Measurements from ENCODE around the gene SYT7. TPM values are rescaled to one million over a fixed set of nuclear protein-coding genes. Genes with fewer than 3 reads are reported as not detected.

Gene SYT7
- total RNA-seq, 2 experiments from 2014 or later, result not detected

- DNase-seq (no peak), ATAC-seq (no peak)
- Mint-ChIP-seq H3K9me3 (ENCODE audit: insufficient read depth) (no peaks in the 10 kb centered on the region), H3K27me3 (ENCODE audit: low read depth) (peaks cover 9% of the 10 kb centered on the region), H3K36me3 (ENCODE audit: low read depth) (no peaks in the 10 kb centered on the region), H3K4me3 (no peak overlapping the region), H3K27ac (no peak overlapping the region), H3K4me1 (ENCODE audit: low read depth) (no peaks in the 10 kb centered on the region)
- ChIA-PET POLR2A (no interaction called here), CTCF (no interaction called here)
These were observed 43.5 kb downstream of the SYT7 start for GRCh38 chr11:61537326-61537725.

GRCh38 chr11:61536676-61537270, 44.1 kb downstream of the SYT7 start:
- DNase-seq, result no peak
- no peaks in the 10 kb centered on the region for H3K9me3 Mint-ChIP-seq (ENCODE audit: insufficient read depth)
- POLR2A ChIA-PET, result no interaction called here
- H3K4me1 Mint-ChIP-seq (ENCODE audit: low read depth), result no peaks in the 10 kb centered on the region
- H3K4me3 Mint-ChIP-seq, result no peak overlapping the region
- no peak overlapping the region for H3K27ac Mint-ChIP-seq
- peaks cover 9% of the 10 kb centered on the region for H3K27me3 Mint-ChIP-seq (ENCODE audit: low read depth)
- CTCF ChIA-PET, result interaction anchor here (1.4 kb wide), 1 partner anchor 19 kb away, joined by 3 read pairs; no protein-coding TSS in a partner anchor
- ATAC-seq, result no peak
- no peaks in the 10 kb centered on the region for H3K36me3 Mint-ChIP-seq (ENCODE audit: low read depth)

- no peak for ATAC-seq
- H3K27ac Mint-ChIP-seq, result no peak overlapping the region
- H3K36me3 Mint-ChIP-seq (ENCODE audit: low read depth), result no peaks in the 10 kb centered on the region
- H3K9me3 Mint-ChIP-seq (ENCODE audit: insufficient read depth), result no peaks in the 10 kb centered on the region
- CTCF ChIA-PET, result interaction anchor here (1.4 kb wide), 1 partner anchor 19 kb away, joined by 3 read pairs; no protein-coding TSS in a partner anchor
- no peak for DNase-seq
- H3K4me3 Mint-ChIP-seq, result no peak overlapping the region
- POLR2A ChIA-PET, result no interaction called here
- H3K4me1 Mint-ChIP-seq (ENCODE audit: low read depth), result no peaks in the 10 kb centered on the region
- peaks cover 4% of the 10 kb centered on the region for H3K27me3 Mint-ChIP-seq (ENCODE audit: low read depth)
These were observed 44.7 kb downstream of the SYT7 start for GRCh38 chr11:61535998-61536675.

- H3K4me1 Mint-ChIP-seq (ENCODE audit: low read depth), result no peaks in the 10 kb centered on the region
- no peak for ATAC-seq
- H3K27me3 Mint-ChIP-seq (ENCODE audit: low read depth), result peaks cover 4% of the 10 kb centered on the region
- ChIA-PET CTCF (interaction anchor here (1.4 kb wide), 1 partner anchor 18 kb away, joined by 3 read pairs; no protein-coding TSS in a partner anchor), POLR2A (no interaction called here)
- no peak overlapping the region for H3K4me3 Mint-ChIP-seq
- DNase-seq, result no peak
- no peaks in the 10 kb centered on the region for H3K36me3 Mint-ChIP-seq (ENCODE audit: low read depth)
- no peaks in the 10 kb centered on the region for H3K9me3 Mint-ChIP-seq (ENCODE audit: insufficient read depth)
- no peak overlapping the region for H3K27ac Mint-ChIP-seq
These were observed 45.7 kb downstream of the SYT7 start for GRCh38 chr11:61534933-61535839.

GRCh38 chr11:61534025-61534932, 46.6 kb downstream of the SYT7 start:
- ATAC-seq (no peak), DNase-seq (no peak)
- H3K36me3 Mint-ChIP-seq (ENCODE audit: low read depth), result no peaks in the 10 kb centered on the region
- H3K27me3 Mint-ChIP-seq (ENCODE audit: low read depth), result peaks cover 2% of the 10 kb centered on the region
- no peak overlapping the region for H3K4me3 Mint-ChIP-seq
- H3K4me1 Mint-ChIP-seq (ENCODE audit: low read depth), result no peaks in the 10 kb centered on the region
- POLR2A ChIA-PET, result no interaction called here
- H3K27ac Mint-ChIP-seq, result no peak overlapping the region
- CTCF ChIA-PET, result interaction anchor here (4.1 kb wide), 1 partner anchor 17 kb away, joined by 19 read pairs; no protein-coding TSS in a partner anchor
- H3K9me3 Mint-ChIP-seq (ENCODE audit: insufficient read depth), result no peaks in the 10 kb centered on the region

- Mint-ChIP-seq H3K27ac (no peak overlapping the region), H3K36me3 (ENCODE audit: low read depth) (no peaks in the 10 kb centered on the region), H3K4me1 (ENCODE audit: low read depth) (no peaks in the 10 kb centered on the region), H3K27me3 (ENCODE audit: low read depth) (peaks cover 2% of the 10 kb centered on the region), H3K4me3 (no peak overlapping the region), H3K9me3 (ENCODE audit: insufficient read depth) (no peaks in the 10 kb centered on the region)
- DNase-seq (no peak), ATAC-seq (no peak)
- ChIA-PET POLR2A (no interaction called here), CTCF (interaction anchor here (2.1 to 4.1 kb wide), 2 partner anchors 12 to 16 kb away, joined by 9 to 19 read pairs; no protein-coding TSS in a partner anchor)
These were observed 47.5 kb downstream of the SYT7 start for GRCh38 chr11:61533401-61533800.

- no peaks in the 10 kb centered on the region for H3K4me1 Mint-ChIP-seq (ENCODE audit: low read depth)
- H3K9me3 Mint-ChIP-seq (ENCODE audit: insufficient read depth), result no peaks in the 10 kb centered on the region
- ATAC-seq (no peak), DNase-seq (no peak)
- H3K27ac Mint-ChIP-seq, result no peak overlapping the region
- no peaks in the 10 kb centered on the region for H3K36me3 Mint-ChIP-seq (ENCODE audit: low read depth)
- ChIA-PET CTCF (interaction anchor here (1.1 to 4.1 kb wide), 6 partner anchors 10 to 98 kb away, joined by 3 to 19 read pairs (median 6); no protein-coding TSS in a partner anchor), POLR2A (no interaction called here)
- H3K4me3 Mint-ChIP-seq, result no peak overlapping the region
- peaks cover 2% of the 10 kb centered on the region for H3K27me3 Mint-ChIP-seq (ENCODE audit: low read depth)
These were observed 47.9 kb downstream of the SYT7 start for GRCh38 chr11:61533039-61533375.

- no peak overlapping the region for H3K4me3 Mint-ChIP-seq
- H3K4me1 Mint-ChIP-seq (ENCODE audit: low read depth), result no peaks in the 10 kb centered on the region
- no peaks in the 10 kb centered on the region for H3K9me3 Mint-ChIP-seq (ENCODE audit: insufficient read depth)
- peak; percentile 63 for ATAC-seq
- H3K27ac Mint-ChIP-seq, result no peak overlapping the region
- DNase-seq, result peak; percentile 57
- POLR2A ChIA-PET, result no interaction called here
- H3K36me3 Mint-ChIP-seq (ENCODE audit: low read depth), result no peaks in the 10 kb centered on the region
- CTCF ChIA-PET, result interaction anchor here (0.7 to 4.1 kb wide), 13 partner anchors 11 to 107 kb away, joined by 3 to 19 read pairs (median 3); no protein-coding TSS in a partner anchor
- peaks cover 4% of the 10 kb centered on the region for H3K27me3 Mint-ChIP-seq (ENCODE audit: low read depth)
These were observed 48.5 kb downstream of the SYT7 start for GRCh38 chr11:61532134-61533038.

- CTCF ChIA-PET, result interaction anchor here (1.2 to 4.1 kb wide), 3 partner anchors 14 to 84 kb away, joined by 3 to 19 read pairs (median 15); no protein-coding TSS in a partner anchor
These were observed 49.8 kb downstream of the SYT7 start for GRCh38 chr11:61531044-61531443.

GRCh38 chr11:61529537-61530225, 51.2 kb downstream of the SYT7 start:
- H3K27ac Mint-ChIP-seq, result no peak overlapping the region
- ATAC-seq (no peak), DNase-seq (no peak)
- H3K4me1 Mint-ChIP-seq (ENCODE audit: low read depth), result no peaks in the 10 kb centered on the region
- H3K27me3 Mint-ChIP-seq (ENCODE audit: low read depth), result peaks cover 8% of the 10 kb centered on the region
- no peak overlapping the region for H3K4me3 Mint-ChIP-seq
- ChIA-PET CTCF (no interaction called here), POLR2A (no interaction called here)
- H3K36me3 Mint-ChIP-seq (ENCODE audit: low read depth), result no peaks in the 10 kb centered on the region
- H3K9me3 Mint-ChIP-seq (ENCODE audit: insufficient read depth), result no peaks in the 10 kb centered on the region

More at GRCh38 chr11:61531044-61531443, 49.8 kb downstream of the SYT7 start:
- no peak for ATAC-seq
- Mint-ChIP-seq H3K36me3 (ENCODE audit: low read depth) (no peaks in the 10 kb centered on the region), H3K4me1 (ENCODE audit: low read depth) (no peaks in the 10 kb centered on the region), H3K9me3 (ENCODE audit: insufficient read depth) (no peaks in the 10 kb centered on the region), H3K27ac (no peak overlapping the region), H3K27me3 (ENCODE audit: low read depth) (peaks cover 4% of the 10 kb centered on the region), H3K4me3 (no peak overlapping the region)
- POLR2A ChIA-PET, result no interaction called here
- no peak for DNase-seq
